WI38 (cell line): Measurements from ENCODE around the gene TPTE.
"Not testable (repeated sequence)": the region's sequence is repeated elsewhere in the genome, so short reads cannot be mapped to it uniquely, and the experiment has no call there.

Experiments used
- H3K4me3 ChIP-seq: 2 replicates; pipeline ENCODE4 v1.5.1; 2011; ENCODE audit warnings: low read depth, mild to moderate bottlenecking, control low read depth, low read length
- CTCF ChIP-seq: IDR thresholded peaks from 2 replicates; pipeline ENCODE4 v1.5.1; 2012; ENCODE audit warnings: low read depth, mild to moderate bottlenecking, control low read depth, low read length

TPTE gene

GRCh38 chr21:10521091-10521598, at the start of gene TPTE:
Gene TPTE, plus strand, starts transcription at chr21:10521583. Its CDS starts 17,141 bp downstream, at chr21:10538724.
- H3K4me3 ChIP-seq, result no peak within 1 kb of the TSS
- TF ChIP-seq CTCF, result no peak

- not testable (repeated sequence) for H3K4me3 ChIP-seq
Measured at GRCh38 chr21:10471999-10472398, 49.4 kb upstream of the TPTE start.

- not testable (repeated sequence) for H3K4me3 ChIP-seq
Measured at GRCh38 chr21:10477794-10478193, 43.6 kb upstream of the TPTE start.

GRCh38 chr21:10479875-10480274, 41.5 kb upstream of the TPTE start:
- H3K4me3 ChIP-seq, result not testable (repeated sequence)

- not testable (repeated sequence) for H3K4me3 ChIP-seq
Measured at GRCh38 chr21:10484864-10485263, 36.5 kb upstream of the TPTE start.

- H3K4me3 ChIP-seq, result not testable (repeated sequence)
Measured at GRCh38 chr21:10490453-10490852, 30.9 kb upstream of the TPTE start.

GRCh38 chr21:10511116-10511515, 10.3 kb upstream of the TPTE start:
- no peak overlapping the region for H3K4me3 ChIP-seq
- no peak for TF ChIP-seq CTCF

- not testable (repeated sequence) for H3K4me3 ChIP-seq
Measured at GRCh38 chr21:10516889-10517288, 4.5 kb upstream of the TPTE start.

GRCh38 chr21:10517904-10518303, 3.5 kb upstream of the TPTE start:
- not testable (repeated sequence) for H3K4me3 ChIP-seq

GRCh38 chr21:10521835-10522500, 585 bp downstream of the TPTE start:
- H3K4me3 ChIP-seq, result not testable (repeated sequence)

- TF ChIP-seq CTCF, result no peak
- no peak overlapping the region for H3K4me3 ChIP-seq
Measured at GRCh38 chr21:10539956-10540355, 18.6 kb downstream of the TPTE start.

- not testable (repeated sequence) for H3K4me3 ChIP-seq
Measured at GRCh38 chr21:10544376-10544775, 23.0 kb downstream of the TPTE start.

GRCh38 chr21:10547868-10548267, 26.5 kb downstream of the TPTE start:
- not testable (repeated sequence) for H3K4me3 ChIP-seq

GRCh38 chr21:10548331-10548954, 27.1 kb downstream of the TPTE start:
- H3K4me3 ChIP-seq, result not testable (repeated sequence)

- H3K4me3 ChIP-seq, result not testable (repeated sequence)
Measured at GRCh38 chr21:10570803-10571202, 49.4 kb downstream of the TPTE start.

- H3K4me3 ChIP-seq, result not testable (repeated sequence)
Measured at GRCh38 chr21:10574531-10575310, 53.3 kb downstream of the TPTE start.
